GM21367 (cell line): ENCODE measurements around the gene SSR4.

Experiments
- ATAC-seq: cut with Tn5 transposase; IDR thresholded peaks from one replicate; pipeline ENCODE4 v1.9.1; 2021; ENCODE audit not compliant: unreplicated experiment

Gene SSR4

GRCh38 chrX:153769158-153769864, 25.2 kb upstream of the SSR4 start:
- ATAC-seq, result no peak

GRCh38 chrX:153769865-153770600, 24.4 kb upstream of the SSR4 start:
- ATAC-seq, result no peak

- ATAC-seq, result no peak
Observed at GRCh38 chrX:153770601-153771414, 23.7 kb upstream of the SSR4 start.

- no peak for ATAC-seq
Observed at GRCh38 chrX:153771415-153772315, 22.8 kb upstream of the SSR4 start.

GRCh38 chrX:153772316-153773217, 21.9 kb upstream of the SSR4 start:
- ATAC-seq, result no peak

- ATAC-seq, result no peak
Observed at GRCh38 chrX:153773218-153773611, 21.3 kb upstream of the SSR4 start.

- no peak for ATAC-seq
Observed at GRCh38 chrX:153773741-153774575, 20.5 kb upstream of the SSR4 start.

- no peak for ATAC-seq
Observed at GRCh38 chrX:153774576-153775292, 19.7 kb upstream of the SSR4 start.

- no peak for ATAC-seq
Observed at GRCh38 chrX:153775293-153776119, 19.0 kb upstream of the SSR4 start.

- no peak for ATAC-seq
Observed at GRCh38 chrX:153776120-153776599, 18.3 kb upstream of the SSR4 start.

- ATAC-seq, result no peak
Observed at GRCh38 chrX:153776611-153777045, 17.8 kb upstream of the SSR4 start.

GRCh38 chrX:153777261-153778090, 17.0 kb upstream of the SSR4 start:
- ATAC-seq, result no peak

GRCh38 chrX:153778181-153778580, 16.3 kb upstream of the SSR4 start:
- no peak for ATAC-seq

- no peak for ATAC-seq
Observed at GRCh38 chrX:153778684-153779101, 15.8 kb upstream of the SSR4 start.

GRCh38 chrX:153779891-153780677, 14.4 kb upstream of the SSR4 start:
- no peak for ATAC-seq
